ENCODE results near the gene SAMD3.
"Not testable (repeated sequence)": the region's sequence is repeated elsewhere in the genome, so short reads cannot be mapped to it uniquely, and the experiment has no call there.

SAMD3 gene

GRCh38 chr6:130222775-130223174 lies at the start of gene SAMD3:
Gene SAMD3, minus strand, starts transcription at chr6:130222951. Its CDS starts 7,678 bp downstream, at chr6:130215273.
- DNase-seq: no peak

GRCh38 chr6:130269969-130270635 lies 47.4 kb upstream of the SAMD3 start:
- no peak for DNase-seq

GRCh38 chr6:130265553-130265952 lies 42.8 kb upstream of the SAMD3 start:
- DNase-seq: not testable (repeated sequence)

GRCh38 chr6:130262008-130262407 lies 39.3 kb upstream of the SAMD3 start:
- no peak for DNase-seq

- DNase-seq: not testable (repeated sequence)
These were observed 38.8 kb upstream of the SAMD3 start for GRCh38 chr6:130261558-130261957.

- not testable (repeated sequence) for DNase-seq
These were observed 38.0 kb upstream of the SAMD3 start for GRCh38 chr6:130260614-130261241.

GRCh38 chr6:130260050-130260462 lies 37.3 kb upstream of the SAMD3 start:
- not testable (repeated sequence) for DNase-seq

- no peak for DNase-seq
These were observed 36.8 kb upstream of the SAMD3 start for GRCh38 chr6:130259557-130259956.

- no peak for DNase-seq
These were observed 36.4 kb upstream of the SAMD3 start for GRCh38 chr6:130259140-130259539.

GRCh38 chr6:130252527-130253237 lies 29.9 kb upstream of the SAMD3 start:
- DNase-seq: no peak

- no peak for DNase-seq
These were observed 22.5 kb upstream of the SAMD3 start for GRCh38 chr6:130245267-130245666.

GRCh38 chr6:130244728-130245127 lies 22.0 kb upstream of the SAMD3 start:
- DNase-seq: no peak

GRCh38 chr6:130240232-130240631 lies 17.5 kb upstream of the SAMD3 start:
- no peak for DNase-seq

GRCh38 chr6:130239755-130240154 lies 17.0 kb upstream of the SAMD3 start:
- no peak for DNase-seq

GRCh38 chr6:130233330-130233729 lies 10.6 kb upstream of the SAMD3 start:
- no peak for DNase-seq

GRCh38 chr6:130230531-130230930 lies 7.8 kb upstream of the SAMD3 start:
- not testable (repeated sequence) for DNase-seq

- no peak for DNase-seq
These were observed 6.9 kb upstream of the SAMD3 start for GRCh38 chr6:130229645-130230044.

GRCh38 chr6:130223508-130223907 lies 757 bp upstream of the SAMD3 start:
- no peak for DNase-seq

GRCh38 chr6:130218134-130218533 lies 4.6 kb downstream of the SAMD3 start:
- DNase-seq: no peak

- no peak for DNase-seq
These were observed 6.1 kb downstream of the SAMD3 start for GRCh38 chr6:130216620-130217019.

GRCh38 chr6:130215526-130215925 lies 7.2 kb downstream of the SAMD3 start:
- no peak for DNase-seq

GRCh38 chr6:130212215-130212874 lies 10.4 kb downstream of the SAMD3 start:
- DNase-seq: no peak
